Activated gamma-delta T cell treated with Interleukin-2 at 50 U/mL for 16 hours (primary cell): ENCODE data around the gene SYNM.

ENCODE experiments used
- DNase-seq: peaks from one replicate; pipeline ENCODE4 v3.0.0-alpha.2; 2020

The SYNM gene

GRCh38 chr15:99123713-99124451 is 19.0 kb downstream of the SYNM start:
- DNase-seq, result no peak

- DNase-seq, result no peak
These were observed 19.8 kb downstream of the SYNM start for GRCh38 chr15:99124641-99125040.

- no peak for DNase-seq
These were observed 20.4 kb downstream of the SYNM start for GRCh38 chr15:99125061-99125891.

GRCh38 chr15:99126131-99126588 is 21.3 kb downstream of the SYNM start:
- DNase-seq, result no peak

- DNase-seq, result no peak
These were observed 22.1 kb downstream of the SYNM start for GRCh38 chr15:99126930-99127329.

GRCh38 chr15:99127773-99128172 is 22.9 kb downstream of the SYNM start:
- no peak for DNase-seq

GRCh38 chr15:99128411-99128810 is 23.5 kb downstream of the SYNM start:
- no peak for DNase-seq

GRCh38 chr15:99129644-99130043 is 24.8 kb downstream of the SYNM start:
- no peak for DNase-seq

GRCh38 chr15:99130314-99130713 is 25.4 kb downstream of the SYNM start:
- no peak for DNase-seq

- no peak for DNase-seq
These were observed 26.0 kb downstream of the SYNM start for GRCh38 chr15:99130765-99131440.

GRCh38 chr15:99131441-99132023 is 26.7 kb downstream of the SYNM start:
- DNase-seq, result no peak

GRCh38 chr15:99132122-99132521 is 27.2 kb downstream of the SYNM start:
- no peak for DNase-seq

GRCh38 chr15:99132634-99133287 is 27.9 kb downstream of the SYNM start:
- no peak for DNase-seq

GRCh38 chr15:99134317-99134821 is 29.5 kb downstream of the SYNM start:
- DNase-seq, result no peak

GRCh38 chr15:99135194-99135593 is 30.3 kb downstream of the SYNM start:
- DNase-seq, result no peak

GRCh38 chr15:99137111-99137546 is 32.2 kb downstream of the SYNM start:
- DNase-seq, result no peak

GRCh38 chr15:99137877-99138276 is 33.0 kb downstream of the SYNM start:
- DNase-seq, result no peak

- DNase-seq, result no peak
These were observed 33.7 kb downstream of the SYNM start for GRCh38 chr15:99138491-99138982.

- no peak for DNase-seq
These were observed 34.4 kb downstream of the SYNM start for GRCh38 chr15:99139276-99139675.

GRCh38 chr15:99140590-99140989 is 35.7 kb downstream of the SYNM start:
- no peak for DNase-seq

GRCh38 chr15:99141943-99142342 is 37.1 kb downstream of the SYNM start:
- no peak for DNase-seq

GRCh38 chr15:99142562-99142961 is 37.7 kb downstream of the SYNM start:
- DNase-seq, result no peak
